ENCODE data around the gene MYL10. TPM values are rescaled to one million over a fixed set of nuclear protein-coding genes. Genes with fewer than 3 reads are reported as not detected.
A peak's percentile ranks its signal among the peaks of the same experiment; 100 is the strongest.

The MYL10 gene
- total and polyA plus RNA-seq, 2 of the 13 experiments (the other 11 are each of a cell fraction or from before 2014, with no cell fraction given): not detected

- TF ChIP-seq HNF1A (IDR thresholded peaks at IDR 0.05; ENCODE audit: low read depth): no peak
- TF ChIP-seq HNF1A (CRISPR knock-in tag; IDR thresholded peaks at IDR 0.05; ENCODE audit: borderline replicate concordance): peak; percentile 23; the same call in 1 of the 2 replicates
- TF ChIP-seq ZNF775 (CRISPR knock-in tag; IDR thresholded peaks at IDR 0.05; ENCODE audit: borderline replicate concordance): no peak
- no peak for TF ChIP-seq NFATC3 (CRISPR knock-in tag; IDR thresholded peaks at IDR 0.05)
- TF ChIP-seq BCLAF1 (IDR thresholded peaks at IDR 0.05): no peak
- TF ChIP-seq ZNF256 (CRISPR knock-in tag; conservative IDR thresholded peaks at IDR 0.05): no peak
- no peak for TF ChIP-seq SCMH1 (CRISPR knock-in tag; IDR thresholded peaks at IDR 0.05; ENCODE audit: borderline replicate concordance)
- TF ChIP-seq ZFP41 (CRISPR knock-in tag; IDR thresholded peaks at IDR 0.05; ENCODE audit: borderline replicate concordance): no peak
- no peak for TF ChIP-seq RAD21 (CRISPR knock-in tag; IDR thresholded peaks at IDR 0.05)
- no peak for TF ChIP-seq RELA (CRISPR knock-in tag; IDR thresholded peaks at IDR 0.05)
- no peak for TF ChIP-seq JDP2 (CRISPR knock-in tag; IDR thresholded peaks at IDR 0.05; ENCODE audit: borderline replicate concordance)
- TF ChIP-seq GPN1 (CRISPR knock-in tag; IDR thresholded peaks at IDR 0.05; ENCODE audit: borderline replicate concordance): no peak
- TF ChIP-seq NFAT5 (CRISPR knock-in tag; IDR thresholded peaks at IDR 0.05): no peak
- no peak for TF ChIP-seq ZNF749 (CRISPR knock-in tag; IDR thresholded peaks at IDR 0.05; ENCODE audit: borderline replicate concordance)
- TF ChIP-seq GABPB1 (CRISPR knock-in tag; IDR thresholded peaks at IDR 0.05): peak; percentile 53; the same call in 1 of the 2 replicates
- TF ChIP-seq HNRNPLL (IDR thresholded peaks at IDR 0.05; ENCODE audit: low read depth, low read length, poor library complexity, severe bottlenecking): peak; percentile 25
These were observed 30.6 kb downstream of the MYL10 start (continued) for GRCh38 chr7:101598422-101598985.

All from HepG2 (cell line).